GM23248 (cell line): ENCODE data around the gene OR13A1.

Experiments used
- EZH2 ChIP-seq: fragments of 200-600 bp; sonication (generic); IDR thresholded peaks from 2 replicates; pipeline ENCODE4 v1.6.1; 2018; ENCODE audit warnings: antibody characterized with exemption, mild to moderate bottlenecking; ENCODE audit not compliant: insufficient read depth, poor library complexity, severe bottlenecking
- EZH2phosphoT487 ChIP-seq: fragments of 200-600 bp; sonication (generic); IDR thresholded peaks from 2 replicates; pipeline ENCODE4 v1.6.1; 2018; ENCODE audit warnings: antibody characterized with exemption, moderate library complexity, mild to moderate bottlenecking, low read depth; ENCODE audit not compliant: insufficient read depth

GRCh38 chr10:45313264-45313873 lies 2.0 kb downstream of the OR13A1 start:
- TF ChIP-seq EZH2, result no peak
- no peak for TF ChIP-seq EZH2phosphoT487
